GM12872 (cell line): Measurements from ENCODE around the gene KCNK3.

ENCODE experiments used
- TF ChIP-seq, protein P1 (sequence below): IDR thresholded peaks from 3 replicates; pipeline ENCODE4 v1.5.1; 2011; ENCODE audit warnings: low read depth, mild to moderate bottlenecking, low read length, moderate library complexity; ENCODE audit not compliant: insufficient read depth

Gene KCNK3

DNA sequence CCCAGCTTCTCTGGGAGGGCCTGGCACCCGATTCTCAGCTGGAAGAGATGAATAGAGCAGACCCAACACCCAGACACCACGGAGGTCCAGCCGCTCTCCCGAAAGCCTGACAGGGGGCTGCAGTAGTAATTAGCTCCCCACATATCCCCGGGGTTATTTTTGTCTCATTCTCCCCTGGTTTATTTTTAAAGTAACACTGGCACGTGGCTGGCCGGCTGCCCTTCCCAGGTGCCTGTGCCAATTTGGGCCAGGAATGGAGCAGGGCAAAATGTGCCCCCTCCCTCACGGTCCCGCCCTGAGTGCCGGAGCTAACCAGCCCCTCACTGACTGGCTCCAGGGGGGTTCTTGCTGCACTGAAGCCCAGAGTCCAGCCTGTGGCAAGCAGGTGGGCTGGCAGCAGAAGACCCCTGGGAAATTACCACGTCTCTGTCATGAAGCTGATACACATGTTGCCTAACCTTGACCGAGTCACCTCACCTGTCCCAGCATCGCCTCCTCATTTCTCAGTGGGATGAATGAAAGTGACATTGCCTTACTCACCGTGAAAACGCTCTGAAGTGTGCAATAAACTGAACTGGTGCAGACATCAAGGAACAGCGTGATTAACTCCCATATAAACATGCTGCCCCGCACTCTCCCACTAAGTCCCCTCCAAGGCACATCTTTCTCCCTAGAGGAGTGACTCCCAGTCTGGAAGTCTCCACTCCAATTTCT is 18.4 kb downstream of the KCNK3 start:
- TF ChIP-seq, protein P1, sequence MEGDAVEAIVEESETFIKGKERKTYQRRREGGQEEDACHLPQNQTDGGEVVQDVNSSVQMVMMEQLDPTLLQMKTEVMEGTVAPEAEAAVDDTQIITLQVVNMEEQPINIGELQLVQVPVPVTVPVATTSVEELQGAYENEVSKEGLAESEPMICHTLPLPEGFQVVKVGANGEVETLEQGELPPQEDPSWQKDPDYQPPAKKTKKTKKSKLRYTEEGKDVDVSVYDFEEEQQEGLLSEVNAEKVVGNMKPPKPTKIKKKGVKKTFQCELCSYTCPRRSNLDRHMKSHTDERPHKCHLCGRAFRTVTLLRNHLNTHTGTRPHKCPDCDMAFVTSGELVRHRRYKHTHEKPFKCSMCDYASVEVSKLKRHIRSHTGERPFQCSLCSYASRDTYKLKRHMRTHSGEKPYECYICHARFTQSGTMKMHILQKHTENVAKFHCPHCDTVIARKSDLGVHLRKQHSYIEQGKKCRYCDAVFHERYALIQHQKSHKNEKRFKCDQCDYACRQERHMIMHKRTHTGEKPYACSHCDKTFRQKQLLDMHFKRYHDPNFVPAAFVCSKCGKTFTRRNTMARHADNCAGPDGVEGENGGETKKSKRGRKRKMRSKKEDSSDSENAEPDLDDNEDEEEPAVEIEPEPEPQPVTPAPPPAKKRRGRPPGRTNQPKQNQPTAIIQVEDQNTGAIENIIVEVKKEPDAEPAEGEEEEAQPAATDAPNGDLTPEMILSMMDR = no peak

DNA sequence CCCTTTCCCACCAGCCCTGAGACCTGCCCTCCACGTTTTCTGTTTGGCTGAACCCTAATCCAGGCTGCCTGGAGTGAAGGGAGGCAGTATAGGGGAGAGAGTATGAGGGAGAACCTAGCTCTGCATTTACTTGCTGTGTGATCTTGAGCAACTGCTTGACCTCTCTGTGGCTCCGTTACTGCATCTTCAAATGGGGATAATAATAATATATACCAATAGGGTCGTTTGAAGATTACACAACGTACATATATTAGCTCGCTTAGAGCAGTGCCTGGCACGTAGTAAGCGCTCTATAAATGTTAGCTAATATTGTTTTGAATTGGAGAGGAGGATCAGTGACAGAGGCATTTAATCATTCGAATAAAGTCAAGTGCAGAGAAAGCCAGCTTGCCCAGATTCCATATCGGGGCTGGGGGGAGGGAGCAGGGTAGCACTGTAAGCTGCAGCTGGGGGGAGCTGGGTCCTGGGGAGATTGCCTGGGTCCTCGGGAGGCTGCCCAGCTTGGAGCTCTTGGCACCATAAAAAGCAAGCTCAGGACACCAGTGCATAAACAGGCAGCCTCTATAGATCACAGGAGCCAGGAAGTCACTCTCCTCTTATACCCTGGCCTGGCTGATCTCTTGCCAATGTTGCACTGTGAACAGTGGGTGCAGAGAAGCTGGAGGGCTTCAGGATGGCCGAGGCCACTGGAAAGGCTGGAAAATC is 19.1 kb downstream of the KCNK3 start:
- TF ChIP-seq, protein P1 = no peak

DNA sequence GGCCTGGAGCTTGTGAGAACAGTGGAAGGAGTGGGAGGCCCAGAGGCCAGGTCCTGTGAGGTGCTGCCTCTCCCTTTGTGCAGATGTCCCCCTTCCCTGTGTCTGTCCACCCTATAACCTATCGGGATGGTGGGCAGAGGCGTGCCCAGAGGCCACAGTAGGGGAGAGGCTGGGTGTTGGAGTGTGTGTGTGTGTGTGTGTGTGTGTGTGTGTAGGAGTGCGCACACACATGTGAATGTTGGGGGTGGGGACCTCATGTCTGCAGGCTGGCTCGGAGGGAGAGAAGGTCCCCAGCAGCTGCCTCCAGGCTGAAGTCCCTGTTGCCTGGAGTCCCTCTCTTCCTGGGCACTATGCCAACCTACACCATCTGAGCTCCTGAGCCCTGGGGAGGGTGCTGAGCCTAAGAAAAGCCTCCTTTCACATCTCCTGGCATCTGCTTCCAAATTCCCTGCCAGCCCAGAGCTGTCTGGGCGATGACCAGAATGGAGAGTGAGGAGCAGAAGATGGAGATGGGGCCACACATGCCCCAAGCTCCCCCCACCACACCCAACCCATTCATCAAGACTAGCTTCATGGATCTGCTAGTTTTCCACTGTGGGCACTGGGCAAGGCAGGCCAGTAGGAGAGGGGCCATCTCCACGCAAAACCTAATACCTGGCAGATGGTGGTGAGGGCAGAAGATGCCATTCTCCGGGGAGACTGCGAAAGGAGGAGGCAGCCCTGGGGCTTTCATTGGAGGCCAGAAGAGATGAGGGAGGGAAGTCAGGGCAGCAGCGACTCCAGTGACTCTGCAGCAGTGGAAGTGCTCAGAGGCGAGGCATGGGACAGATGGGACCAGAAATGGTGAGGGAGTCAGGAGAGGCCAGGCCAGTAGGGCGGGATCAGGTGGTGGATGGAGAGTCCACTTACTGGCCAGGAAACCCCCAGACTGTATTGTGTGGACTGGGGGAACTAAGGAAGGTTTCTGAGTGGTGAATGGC is 20.3 kb downstream of the KCNK3 start:
- TF ChIP-seq, protein P1 = no peak

DNA sequence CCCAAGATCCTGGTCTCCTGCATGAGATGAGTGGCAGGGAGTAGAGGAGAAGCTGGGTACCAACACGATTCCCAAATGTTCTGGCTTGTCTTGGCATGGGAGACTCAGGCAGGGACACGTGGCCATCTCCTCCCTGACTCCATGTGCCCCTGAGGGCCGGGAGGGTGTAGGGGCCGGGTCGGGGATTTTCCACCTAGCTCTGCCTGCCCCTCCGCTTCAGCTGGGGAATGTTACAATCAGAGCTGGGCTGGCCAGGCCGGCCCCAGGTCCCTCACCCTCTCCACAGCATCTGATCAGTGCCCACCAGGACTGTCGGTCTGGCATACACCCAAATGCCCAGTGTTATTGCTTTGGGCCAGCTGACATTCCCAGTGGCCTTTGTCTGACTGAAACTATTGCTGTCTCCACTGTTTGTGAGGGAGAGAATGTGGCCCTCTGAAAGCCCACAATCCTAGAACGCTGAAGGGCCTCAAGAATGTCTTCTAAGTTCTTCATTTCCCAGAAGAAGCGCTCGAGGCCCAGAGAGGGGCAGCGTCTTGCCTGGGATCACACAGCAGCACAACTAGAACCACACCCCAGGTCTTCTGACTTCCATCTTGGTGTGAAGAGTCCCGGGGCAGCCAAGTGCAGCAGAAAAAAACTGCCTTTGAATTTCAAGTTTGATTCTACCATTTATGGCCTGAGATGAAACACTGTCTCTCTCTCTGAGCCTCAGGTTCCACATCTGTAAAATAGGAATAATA is 23.2 kb downstream of the KCNK3 start:
- TF ChIP-seq, protein P1 = no peak

DNA sequence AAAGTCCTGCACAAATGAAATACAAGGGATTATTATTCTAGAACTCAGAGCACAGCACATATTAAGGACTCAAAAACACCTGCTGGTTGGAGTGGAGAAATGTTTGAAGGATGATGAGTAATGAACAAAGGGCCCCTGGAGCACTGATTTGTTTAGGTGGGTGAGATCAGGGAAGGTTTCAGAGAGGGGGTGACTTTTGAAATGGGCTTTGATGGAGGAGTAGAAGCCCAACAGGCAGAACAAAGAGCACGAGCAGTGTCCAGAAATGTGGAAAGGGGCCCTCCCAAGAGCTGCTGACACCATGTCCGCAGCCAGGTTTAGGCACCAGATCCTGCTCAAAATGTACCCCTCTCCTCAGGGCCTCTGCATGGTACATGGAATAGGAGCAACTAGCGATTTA is 23.8 kb downstream of the KCNK3 start:
- TF ChIP-seq, protein P1 = no peak

DNA sequence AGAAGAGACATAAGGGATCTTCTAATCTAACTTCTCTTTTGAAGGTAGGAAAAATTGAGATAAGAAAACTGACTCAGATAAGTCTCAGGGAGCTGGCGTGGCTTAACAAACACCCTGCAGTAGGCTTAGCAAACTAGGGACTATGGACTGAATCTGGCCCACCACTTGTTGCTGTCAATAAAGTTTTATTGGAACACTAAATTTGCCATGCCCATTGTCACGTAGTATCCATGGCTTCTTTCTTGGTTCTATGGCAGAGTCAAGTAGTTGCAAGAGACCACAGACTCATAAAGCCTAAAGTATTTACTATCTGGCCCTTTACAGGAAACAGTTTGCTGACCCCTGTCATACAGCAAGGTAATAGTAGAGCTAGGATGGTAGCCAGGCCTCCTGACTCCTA is 24.2 kb downstream of the KCNK3 start:
- TF ChIP-seq, protein P1 = no peak

DNA sequence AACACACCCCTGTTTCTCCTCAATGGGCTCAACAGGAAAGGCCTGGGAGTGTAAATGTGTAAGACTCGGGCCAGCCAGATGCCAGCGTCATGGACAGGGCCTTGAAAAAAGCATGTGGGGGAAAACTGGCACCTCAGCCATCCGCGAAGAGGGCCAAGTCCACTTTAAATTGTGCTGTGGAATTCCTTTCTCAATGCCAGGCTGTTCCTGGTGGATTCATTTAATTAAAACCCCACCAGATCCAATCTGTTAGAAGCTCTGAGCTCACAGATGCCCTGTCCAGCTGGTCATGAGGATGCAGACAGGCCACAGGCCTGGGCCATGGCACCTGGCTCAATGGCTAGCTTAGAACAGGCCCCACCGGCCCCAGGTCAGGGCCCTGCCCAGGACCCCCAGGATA is 24.8 kb downstream of the KCNK3 start:
- TF ChIP-seq, protein P1 = no peak
